Colonic mucosa (tissue), 4 donors: Measurements from ENCODE around the gene EYA2. TPM values are rescaled to one million over a fixed set of nuclear protein-coding genes. Genes with fewer than 3 reads are reported as not detected.
A peak's percentile ranks its signal among the peaks of the same experiment; 100 is the strongest.

ENCODE experiments used
- DNase-seq: peaks from one replicate; pipeline ENCODE4 v3.0.0-alpha.2; 2020
- H3K27ac ChIP-seq: fragments of 200-600 bp; one replicate; pipeline ENCODE4 v1.8.0; 2021
- H3K27me3 ChIP-seq: fragments of 200-600 bp; one replicate; pipeline ENCODE4 v1.8.0; 2021
- H3K36me3 ChIP-seq: fragments of 200-600 bp; one replicate; pipeline ENCODE4 v1.8.0; 2021
- H3K4me1 ChIP-seq: fragments of 200-600 bp; one replicate; pipeline ENCODE4 v1.8.0; 2021; ENCODE audit warnings: mild to moderate bottlenecking
- H3K4me3 ChIP-seq: fragments of 200-600 bp; one replicate; pipeline ENCODE4 v1.8.0; 2021
- H3K9ac ChIP-seq, 2 donors: one replicate each; pipeline ENCODE4 v1.7.0; 2013; ENCODE audit warnings: control low read depth in 2 of 2, low read depth in 2 of 2, low read length in 2 of 2
- H3K9me3 ChIP-seq: fragments of 200-600 bp; one replicate; pipeline ENCODE4 v1.8.0; 2021
- CTCF ChIP-seq: fragments of 200-600 bp; IDR thresholded peaks from one replicate; pipeline ENCODE4 v1.8.0; 2022; ENCODE audit warnings: antibody characterized with exemption, mild to moderate bottlenecking
- intact Hi-C: fragments of 100-400 bp; cut with DNase I; formaldehyde crosslinking; loops from one replicate; pipeline ENCODE4 v1.14.1; 2022
- total RNA-seq, 2 donors: library from RNA; stranded (reverse); fragmentation: NEBNext Ultra II Directional in 1 of 2; extraction: Animal tissue kit (Norgen Biotek cat#: 25700) in 1 of 2; gene quantifications; one replicate each; pipeline ENCODE4 v1.2.1, GENCODE V29; 2021
- donor health status: healthy.
- donor health status: DM: no; HTN: no; CAD: no.
- donor health status: DM: no; HTN: no; CAD: no.

EYA2 gene
- total RNA-seq, 2 donors from 2014 or later: 8.9 to 16.8 TPM

GRCh38 chr20:47059536-47059935 is 164.9 kb downstream of the EYA2 start:
- Histone ChIP-seq H3K27ac (no peak overlapping the region), H3K36me3 (no peaks in the 10 kb centered on the region), H3K9ac (no peak overlapping the region), H3K9me3 (no peaks in the 10 kb centered on the region), H3K27me3 (no peaks in the 10 kb centered on the region), H3K4me3 (no peak overlapping the region), H3K4me1 (peaks cover 4% of the 10 kb centered on the region)
- intact Hi-C loops: no loop called here
- DNase-seq: no peak
- TF ChIP-seq CTCF: no peak

- Histone ChIP-seq H3K4me1 (peaks cover 4% of the 10 kb centered on the region), H3K27ac (no peak overlapping the region)
- no peak for TF ChIP-seq CTCF
Measured at GRCh38 chr20:47061549-47061948, 166.9 kb downstream of the EYA2 start.

GRCh38 chr20:47062226-47062890 is 167.7 kb downstream of the EYA2 start:
- DNase-seq: no peak
- no peaks in the 10 kb centered on the region for H3K36me3 ChIP-seq
- intact Hi-C loops: no loop called here
- peak overlapping the region in 1 of 2 donors; percentile 37 for H3K9ac ChIP-seq
- no peak overlapping the region for H3K27ac ChIP-seq
- no peak overlapping the region for H3K4me3 ChIP-seq
- TF ChIP-seq CTCF: no peak
- H3K4me1 ChIP-seq: peaks cover 4% of the 10 kb centered on the region
- H3K27me3 ChIP-seq: no peaks in the 10 kb centered on the region
- no peaks in the 10 kb centered on the region for H3K9me3 ChIP-seq

More at GRCh38 chr20:47061549-47061948, 166.9 kb downstream of the EYA2 start:
- Histone ChIP-seq H3K27me3 (no peaks in the 10 kb centered on the region), H3K4me3 (no peak overlapping the region), H3K36me3 (no peaks in the 10 kb centered on the region), H3K9me3 (no peaks in the 10 kb centered on the region), H3K9ac (no peak overlapping the region)
- no peak for DNase-seq
- intact Hi-C loops: no loop called here

- no peaks in the 10 kb centered on the region for H3K27me3 ChIP-seq
- H3K9ac ChIP-seq: no peak overlapping the region
- no peak overlapping the region for H3K4me3 ChIP-seq
- TF ChIP-seq CTCF: no peak
- H3K36me3 ChIP-seq: no peaks in the 10 kb centered on the region
- peaks cover 4% of the 10 kb centered on the region for H3K4me1 ChIP-seq
- H3K27ac ChIP-seq: no peak overlapping the region
- intact Hi-C loops: no loop called here
- peak; percentile 92 for DNase-seq
- H3K9me3 ChIP-seq: peaks cover 4% of the 10 kb centered on the region
Measured at GRCh38 chr20:47063407-47063806, 168.8 kb downstream of the EYA2 start.

- TF ChIP-seq CTCF: no peak
- peaks cover 4% of the 10 kb centered on the region for H3K4me1 ChIP-seq
- peaks cover 4% of the 10 kb centered on the region for H3K9me3 ChIP-seq
- no peak overlapping the region for H3K27ac ChIP-seq
- intact Hi-C loops: no loop called here
- H3K27me3 ChIP-seq: no peaks in the 10 kb centered on the region
- no peak overlapping the region for H3K9ac ChIP-seq
- DNase-seq: no peak
- no peaks in the 10 kb centered on the region for H3K36me3 ChIP-seq
- no peak overlapping the region for H3K4me3 ChIP-seq
Measured at GRCh38 chr20:47063808-47064207, 169.2 kb downstream of the EYA2 start.
